Neuronal stem cell (in vitro differentiated cells): ENCODE measurements around the gene IMMP2L.
"Not testable (repeated sequence)": the region's sequence is repeated elsewhere in the genome, so short reads cannot be mapped to it uniquely, and the experiment has no call there.

Experiments
- DNase-seq: peaks from one replicate; pipeline ENCODE4 v3.0.0-alpha.2; 2013; ENCODE audit warnings: low spot score
- H2AFZ ChIP-seq: one replicate; pipeline ENCODE4 v1.6.1; 2013; ENCODE audit warnings: mild to moderate bottlenecking, low read length, inconsistent platforms
- H2AK5ac ChIP-seq: 2 replicates; pipeline ENCODE4 v1.6.1; 2013; ENCODE audit warnings: low read depth, mild to moderate bottlenecking, inconsistent platforms, low read length, moderate library complexity, mixed read lengths
- H2BK120ac ChIP-seq: 2 replicates; pipeline ENCODE4 v1.6.1; 2013; ENCODE audit warnings: low read depth, mild to moderate bottlenecking, inconsistent platforms, low read length, moderate library complexity, mixed read lengths
- H2BK12ac ChIP-seq: one replicate; pipeline ENCODE4 v1.6.1; 2013; ENCODE audit warnings: low read length, inconsistent platforms
- H2BK15ac ChIP-seq: 2 replicates; pipeline ENCODE4 v1.6.1; 2013; ENCODE audit warnings: mild to moderate bottlenecking, low read length, inconsistent platforms, mixed read lengths
- H2BK5ac ChIP-seq: one replicate; pipeline ENCODE4 v1.6.1; 2013; ENCODE audit warnings: inconsistent platforms, mild to moderate bottlenecking, low read length, moderate library complexity
- H3K14ac ChIP-seq: one replicate; pipeline ENCODE4 v1.6.1; 2013; ENCODE audit warnings: low read length, inconsistent platforms
- H3K18ac ChIP-seq: 2 replicates; pipeline ENCODE4 v1.6.1; 2013; ENCODE audit warnings: low read length, inconsistent platforms
- H3K23ac ChIP-seq: 2 replicates; pipeline ENCODE4 v1.6.1; 2013; ENCODE audit warnings: low read depth, mild to moderate bottlenecking, mixed read lengths, low read length, inconsistent platforms; ENCODE audit not compliant: poor library complexity
- H3K27ac ChIP-seq: replicated peaks from 3 replicates; pipeline ENCODE4 v1.5.1; 2013; ENCODE audit warnings: low read length, inconsistent platforms
- H3K27me3 ChIP-seq, 3 experiments: 2 replicates each; pipeline ENCODE4 v1.6.1; 2013; ENCODE audit warnings: low read length in 3 of 3, mild to moderate bottlenecking in 2 of 3, inconsistent platforms in 1 of 3, low read depth in 1 of 3, mixed read lengths in 1 of 3, moderate library complexity in 1 of 3; ENCODE audit not compliant: control insufficient read depth in 3 of 3, insufficient read depth in 3 of 3
- H3K36me3 ChIP-seq, 2 donors: replicated peaks in 1 of 2; 2 replicates each; pipeline ENCODE4 v1.6.1; 2013; ENCODE audit warnings: low read length in 2 of 2; ENCODE audit not compliant: control insufficient read depth in 2 of 2, insufficient read depth in 2 of 2
- H3K4ac ChIP-seq: 2 replicates; pipeline ENCODE4 v1.6.1; 2013; ENCODE audit warnings: inconsistent platforms, mild to moderate bottlenecking, low read length, moderate library complexity
- H3K4me1 ChIP-seq, 2 donors: 1 replicate in 1 of 2; 2 replicates in 1 of 2; pipeline ENCODE4 v1.6.1; 2013; ENCODE audit warnings: low read length in 2 of 2, low read depth in 1 of 2; ENCODE audit not compliant: control insufficient read depth in 2 of 2, insufficient read depth in 1 of 2
- H3K4me2 ChIP-seq: one replicate; pipeline ENCODE4 v1.6.1; 2013; ENCODE audit warnings: mild to moderate bottlenecking, low read length, inconsistent platforms; ENCODE audit not compliant: insufficient read depth, poor library complexity, severe bottlenecking
- H3K4me3 ChIP-seq, 2 donors: 2 replicates each; pipeline ENCODE4 v1.5.1; 2013; ENCODE audit warnings: low read length in 2 of 2, mild to moderate bottlenecking in 2 of 2, inconsistent platforms in 1 of 2, moderate library complexity in 1 of 2
- H3K79me1 ChIP-seq: one replicate; pipeline ENCODE4 v1.6.1; 2013; ENCODE audit warnings: low read depth, mild to moderate bottlenecking, inconsistent platforms, low read length, moderate library complexity
- H3K9ac ChIP-seq: one replicate; pipeline ENCODE4 v1.6.1; 2013; ENCODE audit warnings: mild to moderate bottlenecking, low read depth, low read length, inconsistent platforms; ENCODE audit not compliant: poor library complexity
- H3K9me3 ChIP-seq, 2 donors: replicated peaks in 1 of 2; 2 replicates each; pipeline versions ENCODE3 to v1.6.1; 2013; ENCODE audit warnings: low read length in 2 of 2, mild to moderate bottlenecking in 2 of 2, inconsistent platforms in 1 of 2, low read depth in 1 of 2, mixed read lengths in 1 of 2, moderate library complexity in 1 of 2; ENCODE audit not compliant: control insufficient read depth in 2 of 2, insufficient read depth in 1 of 2
- H4K8ac ChIP-seq: one replicate; pipeline ENCODE4 v1.6.1; 2013; ENCODE audit warnings: low read depth, mild to moderate bottlenecking, inconsistent platforms, low read length, moderate library complexity
- H4K91ac ChIP-seq: one replicate; pipeline ENCODE4 v1.6.1; 2013; ENCODE audit warnings: low read length, low read depth, mild to moderate bottlenecking, inconsistent platforms; ENCODE audit not compliant: poor library complexity
- WGBS, 2 donors: extraction: QIAGEN DNeasy Blood & Tissue Kit; methylation state at CpG; one replicate each; pipeline ENCODE4 v1.1.7; 2013; ENCODE audit warnings: missing lambda C conversion rate in 2 of 2, mixed read lengths in 1 of 2; ENCODE audit not compliant: insufficient read length in 2 of 2, insufficient replicate concordance in 1 of 2; ENCODE audit errors: extremely low coverage in 2 of 2; 5-methylcytosine and 5-hydroxymethylcytosine counted together

Gene IMMP2L

GRCh38 chr7:110941385-110941784, 620.9 kb downstream of the IMMP2L start:
- H3K4me2 ChIP-seq = no peak overlapping the region
- H3K9me3 ChIP-seq = no peaks in the 10 kb centered on the region
- no peak overlapping the region for H3K18ac ChIP-seq
- no peak overlapping the region for H2AK5ac ChIP-seq
- no peak overlapping the region for H4K91ac ChIP-seq
- H3K4me3 ChIP-seq = no peak overlapping the region
- no peaks in the 10 kb centered on the region for H3K27me3 ChIP-seq
- no peak overlapping the region for H2AFZ ChIP-seq
- no peak overlapping the region for H3K4ac ChIP-seq
- H3K79me1 ChIP-seq = no peaks in the 10 kb centered on the region
- H3K9ac ChIP-seq = no peak overlapping the region
- H3K23ac ChIP-seq = no peak overlapping the region
- H2BK15ac ChIP-seq = no peak overlapping the region
- no peak overlapping the region for H3K14ac ChIP-seq
- H2BK12ac ChIP-seq = no peak overlapping the region
- no peak overlapping the region for H2BK120ac ChIP-seq
- peaks cover 0 to 3% of the 10 kb centered on the region in 2 donors for H3K4me1 ChIP-seq
- DNase-seq = no peak
- no CpG with 5 or more reads among the region's 3 CpGs for WGBS, 2 donors
- H3K36me3 ChIP-seq = no peaks in the 10 kb centered on the region
- no peak overlapping the region for H4K8ac ChIP-seq
- no peak overlapping the region for H3K27ac ChIP-seq
- H2BK5ac ChIP-seq = no peak overlapping the region

GRCh38 chr7:110940756-110941155, 621.5 kb downstream of the IMMP2L start:
- H2BK120ac ChIP-seq = no peak overlapping the region
- no peak overlapping the region for H3K4me2 ChIP-seq
- H3K4me1 ChIP-seq = peaks cover 0 to 3% of the 10 kb centered on the region in 2 donors
- H3K9me3 ChIP-seq = no peaks in the 10 kb centered on the region
- H3K36me3 ChIP-seq = no peaks in the 10 kb centered on the region
- no peak overlapping the region for H3K18ac ChIP-seq
- no peak overlapping the region for H2BK12ac ChIP-seq
- H3K79me1 ChIP-seq = no peaks in the 10 kb centered on the region
- H2AFZ ChIP-seq = no peak overlapping the region
- H2AK5ac ChIP-seq = no peak overlapping the region
- H3K27me3 ChIP-seq = no peaks in the 10 kb centered on the region
- H3K14ac ChIP-seq = no peak overlapping the region
- WGBS, 2 donors = no CpG with 5 or more reads among the region's 1 CpG
- H2BK5ac ChIP-seq = no peak overlapping the region
- no peak overlapping the region for H3K9ac ChIP-seq
- H2BK15ac ChIP-seq = no peak overlapping the region
- H3K27ac ChIP-seq = no peak overlapping the region
- no peak overlapping the region for H3K23ac ChIP-seq
- no peak overlapping the region for H3K4me3 ChIP-seq
- no peak for DNase-seq
- H3K4ac ChIP-seq = no peak overlapping the region
- H4K91ac ChIP-seq = no peak overlapping the region
- no peak overlapping the region for H4K8ac ChIP-seq

- H3K4me1 ChIP-seq = no peaks in the 10 kb centered on the region
- H2BK120ac ChIP-seq = no peak overlapping the region
- H3K9ac ChIP-seq = no peak overlapping the region
- H3K4me3 ChIP-seq = no peak overlapping the region
- H3K79me1 ChIP-seq = no peaks in the 10 kb centered on the region
- H2BK12ac ChIP-seq = no peak overlapping the region
- no peak overlapping the region for H3K27ac ChIP-seq
- no peak overlapping the region for H4K8ac ChIP-seq
- no peak overlapping the region for H2BK5ac ChIP-seq
- no peak overlapping the region for H3K14ac ChIP-seq
- H3K36me3 ChIP-seq = no peaks in the 10 kb centered on the region
- H3K18ac ChIP-seq = no peak overlapping the region
- H3K27me3 ChIP-seq = no peaks in the 10 kb centered on the region
- H3K4ac ChIP-seq = no peak overlapping the region
- no peak overlapping the region for H3K4me2 ChIP-seq
- no CpG with 5 or more reads among the region's 1 CpG for WGBS, 2 donors
- H4K91ac ChIP-seq = no peak overlapping the region
- no peak overlapping the region for H3K23ac ChIP-seq
- no peak overlapping the region for H2BK15ac ChIP-seq
- H3K9me3 ChIP-seq = no peaks in the 10 kb centered on the region
- no peak for DNase-seq
- no peak overlapping the region for H2AK5ac ChIP-seq
- H2AFZ ChIP-seq = no peak overlapping the region
Observed at GRCh38 chr7:110938165-110938564, 624.1 kb downstream of the IMMP2L start.

- not testable (repeated sequence) for H3K27ac ChIP-seq, H2BK120ac ChIP-seq, H2BK5ac ChIP-seq, H3K9me3 ChIP-seq, H3K27me3 ChIP-seq, H3K4me3 ChIP-seq, H3K36me3 ChIP-seq, H3K9ac ChIP-seq, H2BK15ac ChIP-seq, DNase-seq, H3K14ac ChIP-seq, H3K79me1 ChIP-seq, H4K91ac ChIP-seq, H2AK5ac ChIP-seq, H2AFZ ChIP-seq, H2BK12ac ChIP-seq, H3K4ac ChIP-seq, H4K8ac ChIP-seq, H3K18ac ChIP-seq, H3K23ac ChIP-seq, H3K4me2 ChIP-seq, H3K4me1 ChIP-seq
- WGBS, 2 donors = no CpG with 5 or more reads among the region's 2 CpGs
Observed at GRCh38 chr7:110936665-110937064, 625.6 kb downstream of the IMMP2L start.
